ENCODE measurements around the gene C9orf78. TPM values are rescaled to one million over a fixed set of nuclear protein-coding genes. Genes with fewer than 3 reads are reported as not detected.

C9orf78 gene
- total RNA-seq, 1 experiment from 2014 or later: 42.4 TPM

GRCh38 chr9:129823935-129824601 lies 11.0 kb downstream of the C9orf78 start, which contains the start of gene TOR1A:
Gene TOR1A, minus strand, starts transcription at chr9:129824136. Its CDS starts 51 bp downstream, at chr9:129824085.
- Histone ChIP-seq H3K4me1 (ENCODE audit: insufficient read depth, low read length) (peaks cover 5% of the 10 kb centered on the region; the same call in 1 of the 2 replicates), H4K20me1 (ENCODE audit: low read length) (no peaks in the 10 kb centered on the region), H3K9me2 (replicated peaks; ENCODE audit: low read length) (no peaks in the 10 kb centered on the region), H3K9ac (ENCODE audit: low read length) (peak within 1 kb of the TSS; percentile 87), H3F3A (ENCODE audit: low read length, unreplicated experiment) (no peaks in the 10 kb centered on the region), H3K27ac (ENCODE audit: low read length) (no peak within 1 kb of the TSS), H3K9me3 (ENCODE audit: low read length) (no peaks in the 10 kb centered on the region), H3K79me2 (ENCODE audit: low read length) (peaks cover 14% of the 10 kb centered on the region), H3K36me3 (ENCODE audit: low read depth, low read length) (peaks cover 13% of the 10 kb centered on the region), H2AFZ (ENCODE audit: low read length) (peak within 1 kb of the TSS; percentile 59), H3K4me3 (ENCODE audit: low read length) (peak within 1 kb of the TSS; percentile 82), H3K4me2 (ENCODE audit: low read length) (peak within 1 kb of the TSS; percentile 89), H3K27me3 (ENCODE audit: low read length) (no peaks in the 10 kb centered on the region)
- ChIA-PET POLR2A (ENCODE audit: unreplicated experiment) (no interaction called here), CTCF (no interaction called here)
- BruUV-seq (replicated peaks): no TSS peak
- intact Hi-C loops (cut with micrococcal nuclease): no loop called here
- ATAC-seq (peak; percentile 83), DNase-seq (peak; percentile 82)
- no peak for TF ChIP-seq EZH2 (IDR thresholded peaks at IDR 0.05; ENCODE audit: low read length, unreplicated experiment)
- no peak for TF ChIP-seq CTCF (conservative IDR thresholded peaks at IDR 0.05; ENCODE audit: low read depth, low read length)
- no peak for TF ChIP-seq EZH2phosphoT487 (IDR thresholded peaks at IDR 0.05; ENCODE audit: borderline replicate concordance, low read length)

GRCh38 chr9:129823542-129823934 lies 11.5 kb downstream of the C9orf78 start:
- TF ChIP-seq EZH2phosphoT487 (IDR thresholded peaks at IDR 0.05; ENCODE audit: borderline replicate concordance, low read length) (no peak), CTCF (conservative IDR thresholded peaks at IDR 0.05; ENCODE audit: low read depth, low read length) (no peak), EZH2 (IDR thresholded peaks at IDR 0.05; ENCODE audit: low read length, unreplicated experiment) (no peak)
- H4K20me1 ChIP-seq (ENCODE audit: low read length): no peaks in the 10 kb centered on the region
- ChIA-PET CTCF (no interaction called here), POLR2A (ENCODE audit: unreplicated experiment) (no interaction called here)
- H3K4me3 ChIP-seq (ENCODE audit: low read length): peak overlapping the region; percentile 82
- H3K79me2 ChIP-seq (ENCODE audit: low read length): peaks cover 14% of the 10 kb centered on the region
- intact Hi-C loops (cut with micrococcal nuclease): no loop called here
- DNase-seq (no peak), ATAC-seq (peak; percentile 48)
- peaks cover 5% of the 10 kb centered on the region; the same call in 1 of the 2 replicates for H3K4me1 ChIP-seq (ENCODE audit: insufficient read depth, low read length)
- H3F3A ChIP-seq (ENCODE audit: low read length, unreplicated experiment): no peaks in the 10 kb centered on the region
- no peaks in the 10 kb centered on the region for H3K27me3 ChIP-seq (ENCODE audit: low read length)
- no peaks in the 10 kb centered on the region for H3K9me2 ChIP-seq (replicated peaks; ENCODE audit: low read length)
- no peaks in the 10 kb centered on the region for H3K9me3 ChIP-seq (ENCODE audit: low read length)
- no TSS peak for BruUV-seq (replicated peaks)
- no peak overlapping the region for H3K27ac ChIP-seq (ENCODE audit: low read length)
- peak overlapping the region; percentile 87 for H3K9ac ChIP-seq (ENCODE audit: low read length)
- peaks cover 8% of the 10 kb centered on the region for H3K36me3 ChIP-seq (ENCODE audit: low read depth, low read length)
- H3K4me2 ChIP-seq (ENCODE audit: low read length): peak overlapping the region; percentile 74
- H2AFZ ChIP-seq (ENCODE audit: low read length): peak overlapping the region; percentile 59; the same call in 1 of the 2 replicates

Measured in PC-3 (cell line).